HCT116 (cell line): ENCODE data around the gene ATAD2B. TPM values are rescaled to one million over a fixed set of nuclear protein-coding genes. Genes with fewer than 3 reads are reported as not detected.
A peak's percentile ranks its signal among the peaks of the same experiment; 100 is the strongest.

ENCODE experiments used
- ATAC-seq: fragments of 200-7000 bp; cut with Tn5 transposase; 2 replicates; pipeline ENCODE4 v1.9.1; 2020; ENCODE audit warnings: mild to moderate bottlenecking, moderate library complexity
- BruUV-seq: library from RNA; stranded (reverse); fragments of 400-500 nt; replicated peaks from 2 replicates; lab custom pipeline; 2021; lab: Mats Ljungman, UMichigan
- CTCF ChIA-PET: fragments of 300-600 bp; sonication (Branson Sonifier 250); formaldehyde crosslinking; loops from one replicate; lab custom pipeline; 2021; ENCODE audit warnings: antibody characterized with exemption; lab: Charles Lee
- POLR2A ChIA-PET: fragments of 300-600, 350-600 bp; sonication (Branson Sonifier 250); formaldehyde crosslinking; loops from one replicate; lab custom pipeline; 2021; ENCODE audit warnings: antibody characterized with exemption; lab: Charles Lee
- RAD21 ChIA-PET, 2 experiments: fragments of 300-600 bp; sonication (Branson Sonifier 250); formaldehyde crosslinking; loops; one replicate each; lab custom pipeline; 2023; ENCODE audit warnings: low total read pairs in 2 of 2; ENCODE audit not compliant: uncharacterized antibody in 2 of 2, unreplicated experiment in 2 of 2, low non-redundant PET in 1 of 2; lab: Charles Lee
- DNase-seq: peaks from one replicate; pipeline ENCODE4 v3.0.0-alpha.2; 2010; ENCODE audit warnings: low read depth, low spot score
- H2AFZ ChIP-seq: fragments of 200-600 bp; shearing (Covaris generic), sonication (generic); 2 replicates; pipeline ENCODE4 v1.6.1; 2017; ENCODE audit warnings: low read depth, mixed run types, mixed read lengths, antibody characterized with exemption, low read length; ENCODE audit not compliant: poor library complexity, severe bottlenecking
- H3K27ac ChIP-seq: 2 replicates; pipeline ENCODE4 v1.5.1; 2012; ENCODE audit warnings: low read depth, low read length
- H3K27me3 ChIP-seq: fragments of 200-600 bp; sonication (generic); 2 replicates; pipeline ENCODE4 v1.6.1; 2016; ENCODE audit warnings: mixed run types, low read length, mixed read lengths; ENCODE audit not compliant: insufficient read depth
- H3K36me3 ChIP-seq, 2 experiments: fragments of 200-500 bp in 1 of 2; fragments of 200-600 bp in 1 of 2; sonication (Bioruptor generic) in 1 of 2; sonication (generic) in 1 of 2; 2 replicates each; pipeline versions ENCODE4 v1.5.1 to v1.6.1; 2014 to 2016; ENCODE audit warnings: low read length in 2 of 2, inconsistent platforms in 1 of 2, mixed read lengths in 1 of 2, mixed run types in 1 of 2; ENCODE audit not compliant: insufficient read depth in 2 of 2, control insufficient read depth in 1 of 2
- H3K4me1 ChIP-seq, 2 experiments: fragments of 200-600 bp in 1 of 2; sonication (generic) in 1 of 2; 2 replicates each; pipeline versions ENCODE4 v1.5.1 to v1.6.1; 2012 to 2017; ENCODE audit warnings: low read length in 2 of 2, inconsistent platforms in 1 of 2, mild to moderate bottlenecking in 1 of 2, mixed read lengths in 1 of 2, mixed run types in 1 of 2, moderate library complexity in 1 of 2; ENCODE audit not compliant: insufficient read depth in 2 of 2, control insufficient read depth in 1 of 2
- H3K4me2 ChIP-seq: fragments of 200-600 bp; sonication (generic); 2 replicates; pipeline ENCODE4 v1.6.1; 2017; ENCODE audit warnings: mixed run types, low read length, mixed read lengths
- H3K4me3 ChIP-seq, 2 experiments: fragments of 200-600 bp in 1 of 2; sonication (generic) in 1 of 2; replicated peaks in 1 of 2; 2 replicates each; pipeline ENCODE4 v1.5.1; 2011 to 2016; ENCODE audit warnings: low read length in 2 of 2, control low read depth in 1 of 2, low read depth in 1 of 2, mild to moderate bottlenecking in 1 of 2, mixed read lengths in 1 of 2, mixed run types in 1 of 2
- H3K79me2 ChIP-seq: fragments of 200-600 bp; sonication (generic); 2 replicates; pipeline ENCODE4 v1.6.1; 2017; ENCODE audit warnings: mild to moderate bottlenecking, mixed run types, low read length, moderate library complexity, mixed read lengths; ENCODE audit not compliant: insufficient read depth
- H3K9ac ChIP-seq: fragments of 200-600 bp; sonication (generic); 2 replicates; pipeline ENCODE4 v1.6.1; 2016; ENCODE audit warnings: low read length, mixed read lengths
- H3K9me2 ChIP-seq: fragments of 200-600 bp; sonication (generic), shearing (Covaris generic); 2 replicates; pipeline ENCODE4 v1.6.1; 2017; ENCODE audit warnings: mixed run types, mild to moderate bottlenecking, moderate library complexity; ENCODE audit not compliant: insufficient read depth
- H3K9me3 ChIP-seq, 2 experiments: fragments of 200-500 bp in 1 of 2; fragments of 200-600 bp in 1 of 2; sonication (Bioruptor generic) in 1 of 2; sonication (generic) in 1 of 2; 2 replicates each; pipeline ENCODE4 v1.6.1; 2014 to 2017; ENCODE audit warnings: low read length in 2 of 2, mixed read lengths in 2 of 2, inconsistent platforms in 1 of 2, low read depth in 1 of 2, mild to moderate bottlenecking in 1 of 2, mixed run types in 1 of 2, moderate library complexity in 1 of 2; ENCODE audit not compliant: control insufficient read depth in 1 of 2, insufficient read depth in 1 of 2
- H4K20me1 ChIP-seq: fragments of 200-600 bp; sonication (generic), shearing (Covaris generic); 2 replicates; pipeline ENCODE4 v1.6.1; 2017; ENCODE audit warnings: mixed run types, mild to moderate bottlenecking, moderate library complexity; ENCODE audit not compliant: insufficient read depth
- CEBPB ChIP-seq: IDR thresholded peaks from 2 replicates; pipeline ENCODE4 v1.6.1; 2012; ENCODE audit warnings: low read depth
- EGR1 ChIP-seq: IDR thresholded peaks from 2 replicates; pipeline ENCODE4 v1.6.1; 2012; ENCODE audit warnings: low read depth
- ELF1 ChIP-seq: IDR thresholded peaks from 2 replicates; pipeline ENCODE4 v1.6.1; 2012; ENCODE audit warnings: low read depth, borderline replicate concordance
- EZH2 ChIP-seq: fragments of 200-600 bp; sonication (generic); IDR thresholded peaks from 2 replicates; pipeline ENCODE4 v1.6.1; 2017; ENCODE audit warnings: antibody characterized with exemption, mixed run types
- MAX ChIP-seq: IDR thresholded peaks from 2 replicates; pipeline ENCODE4 v1.6.1; 2012
- SIN3A ChIP-seq: IDR thresholded peaks from 2 replicates; pipeline ENCODE4 v1.6.1; 2012; ENCODE audit warnings: low read depth
- TCF7L2 ChIP-seq: IDR thresholded peaks from 2 replicates; pipeline ENCODE4 v1.7.0; 2011; ENCODE audit warnings: borderline replicate concordance, inconsistent platforms; ENCODE audit not compliant: insufficient read depth, insufficient read length; ENCODE audit errors: extremely low read depth
- ZFX ChIP-seq: fragments of 450-650 bp; IDR thresholded peaks from 2 replicates; pipeline ENCODE4 v1.6.1; 2017
- intact Hi-C: fragments of 100-400 bp; cut with micrococcal nuclease; formaldehyde crosslinking; loops from 2 replicates; pipeline ENCODE4 v1.10.0; 2022
- total RNA-seq: library from RNA; stranded (reverse); gene quantifications from one replicate; pipeline ENCODE4 v1.2.1, GENCODE V29; 2021; ENCODE audit not compliant: unreplicated experiment
- TF ChIP-seq, protein P1 (sequence below): IDR thresholded peaks from 2 replicates; pipeline ENCODE4 v1.6.1; 2012
- TF ChIP-seq, protein P2 (sequence below): IDR thresholded peaks from 2 replicates; pipeline ENCODE4 v1.6.1; 2011; ENCODE audit warnings: mild to moderate bottlenecking, low read length, moderate library complexity; ENCODE audit not compliant: insufficient replicate concordance; ENCODE audit errors: extremely low read depth

Gene ATAD2B
- total RNA-seq, 1 experiment from 2014 or later = 9.6 TPM

- peak overlapping the region; percentile 84 for H3K4me2 ChIP-seq
- POLR2A ChIA-PET = interaction anchor here (1.1 to 1.8 kb wide), 5 partner anchors 14 to 157 kb away, joined by 3 to 19 read pairs (median 5); partner anchors contain the start of genes TP53I3, UBXN2A and WDCP
- no peaks in the 10 kb centered on the region for H3K36me3 ChIP-seq
- CTCF ChIA-PET = interaction anchor here (0.6 to 2.8 kb wide), 18 partner anchors 8 to 484 kb away, joined by 3 to 29 read pairs (median 4); partner anchors contain the start of genes SF3B6, TP53I3 and WDCP
- intact Hi-C loops = loop anchor here (5.0 kb wide), 2 partner anchors 94 to 236 kb away; no protein-coding TSS in a partner anchor
- H4K20me1 ChIP-seq = no peaks in the 10 kb centered on the region
- peak overlapping the region; percentile 86 for H3K27ac ChIP-seq
- peak overlapping the region; percentile 79 to 84 for H3K4me3 ChIP-seq
- H3K9me3 ChIP-seq = no peaks in the 10 kb centered on the region
- TF ChIP-seq, protein P1, sequence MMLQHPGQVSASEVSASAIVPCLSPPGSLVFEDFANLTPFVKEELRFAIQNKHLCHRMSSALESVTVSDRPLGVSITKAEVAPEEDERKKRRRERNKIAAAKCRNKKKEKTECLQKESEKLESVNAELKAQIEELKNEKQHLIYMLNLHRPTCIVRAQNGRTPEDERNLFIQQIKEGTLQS = no peak
- TF ChIP-seq ZFX = no peak
- TF ChIP-seq MAX = no peak
- TF ChIP-seq, protein P2, sequence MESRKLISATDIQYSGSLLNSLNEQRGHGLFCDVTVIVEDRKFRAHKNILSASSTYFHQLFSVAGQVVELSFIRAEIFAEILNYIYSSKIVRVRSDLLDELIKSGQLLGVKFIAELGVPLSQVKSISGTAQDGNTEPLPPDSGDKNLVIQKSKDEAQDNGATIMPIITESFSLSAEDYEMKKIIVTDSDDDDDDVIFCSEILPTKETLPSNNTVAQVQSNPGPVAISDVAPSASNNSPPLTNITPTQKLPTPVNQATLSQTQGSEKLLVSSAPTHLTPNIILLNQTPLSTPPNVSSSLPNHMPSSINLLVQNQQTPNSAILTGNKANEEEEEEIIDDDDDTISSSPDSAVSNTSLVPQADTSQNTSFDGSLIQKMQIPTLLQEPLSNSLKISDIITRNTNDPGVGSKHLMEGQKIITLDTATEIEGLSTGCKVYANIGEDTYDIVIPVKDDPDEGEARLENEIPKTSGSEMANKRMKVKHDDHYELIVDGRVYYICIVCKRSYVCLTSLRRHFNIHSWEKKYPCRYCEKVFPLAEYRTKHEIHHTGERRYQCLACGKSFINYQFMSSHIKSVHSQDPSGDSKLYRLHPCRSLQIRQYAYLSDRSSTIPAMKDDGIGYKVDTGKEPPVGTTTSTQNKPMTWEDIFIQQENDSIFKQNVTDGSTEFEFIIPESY = no peak
- TF ChIP-seq ELF1 = no peak
- TF ChIP-seq TCF7L2 = no peak
- no peak for TF ChIP-seq EZH2
- TF ChIP-seq EGR1 = no peak
- no peak for TF ChIP-seq SIN3A
- TF ChIP-seq CEBPB = no peak
- ATAC-seq (peak; percentile 31), DNase-seq (no peak)
- no peaks in the 10 kb centered on the region for H3K27me3 ChIP-seq
- peak overlapping the region; percentile 94 for H3K9ac ChIP-seq
- RAD21 ChIA-PET = interaction anchor here (1.4 kb wide), 3 partner anchors 102 to 158 kb away, joined by 5 to 9 read pairs (median 6); partner anchors contain the start of genes SF3B6 (in 1 of the 2) and TP53I3 (in 1 of the 2)
- no peaks in the 10 kb centered on the region for H3K9me2 ChIP-seq
- H2AFZ ChIP-seq = no peak overlapping the region
- H3K4me1 ChIP-seq = peaks cover 5 to 11% of the 10 kb centered on the region in 2 experiments; a peak in 2 of 4 replicates
- BruUV-seq = no TSS peak
- peaks cover 54% of the 10 kb centered on the region for H3K79me2 ChIP-seq
These were observed 603 bp downstream of the ATAD2B start for GRCh38 chr2:23926290-23926749.
